Endothelial cell of umbilical vein (primary cell): Measurements from ENCODE around the gene SPRYD7.

Experiments used
- CTCF ChIP-seq, 2 donors: IDR thresholded peaks; 1 replicate in 1 of 2; 2 replicates in 1 of 2; pipeline ENCODE4 v1.5.1; 2011; ENCODE audit warnings: low read length in 2 of 2, mild to moderate bottlenecking in 2 of 2, moderate library complexity in 2 of 2, control low read depth in 1 of 2, inconsistent platforms in 1 of 2, low read depth in 1 of 2; ENCODE audit not compliant: insufficient read depth in 1 of 2; ENCODE audit errors: extremely low read depth in 1 of 2
- MAX ChIP-seq: IDR thresholded peaks from 2 replicates; pipeline ENCODE4 v1.6.1; 2011; ENCODE audit not compliant: insufficient read depth, insufficient read length

- TF ChIP-seq CTCF (IDR thresholded peaks at IDR 0.05; ENCODE audit: extremely low read depth in 1 of 2, insufficient read depth in 1 of 2, low read depth in 1 of 2, low read length in 2 of 2) (no peak), MAX (no peak)
Observed at GRCh38 chr13:49938314-49938713, 2.2 kb upstream of the SPRYD7 start.
